Germinal center (tissue), 1 donor: ENCODE measurements around the gene RHOD.
A peak's percentile ranks its signal among the peaks of the same experiment; 100 is the strongest.

ENCODE experiments used
- DNase-seq: peaks from one replicate; pipeline ENCODE4 v3.0.0; 2012; ENCODE audit warnings: mixed read lengths, low spot score

Gene RHOD, protein sequence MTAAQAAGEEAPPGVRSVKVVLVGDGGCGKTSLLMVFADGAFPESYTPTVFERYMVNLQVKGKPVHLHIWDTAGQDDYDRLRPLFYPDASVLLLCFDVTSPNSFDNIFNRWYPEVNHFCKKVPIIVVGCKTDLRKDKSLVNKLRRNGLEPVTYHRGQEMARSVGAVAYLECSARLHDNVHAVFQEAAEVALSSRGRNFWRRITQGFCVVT

GRCh38 chr11:67056267-67057204 lies at the start of gene RHOD:
TSS of gene RHOD (plus strand) at chr11:67056847. CDS start at chr11:67056903, 56 bp downstream.
- DNase-seq: peak; percentile 62

- no peak for DNase-seq
Measured at GRCh38 chr11:67007126-67007525, 49.5 kb upstream of the RHOD start.

GRCh38 chr11:67010296-67010905 lies 46.2 kb upstream of the RHOD start:
- no peak for DNase-seq

- DNase-seq: no peak
Measured at GRCh38 chr11:67013511-67014045, 43.1 kb upstream of the RHOD start.

DNA sequence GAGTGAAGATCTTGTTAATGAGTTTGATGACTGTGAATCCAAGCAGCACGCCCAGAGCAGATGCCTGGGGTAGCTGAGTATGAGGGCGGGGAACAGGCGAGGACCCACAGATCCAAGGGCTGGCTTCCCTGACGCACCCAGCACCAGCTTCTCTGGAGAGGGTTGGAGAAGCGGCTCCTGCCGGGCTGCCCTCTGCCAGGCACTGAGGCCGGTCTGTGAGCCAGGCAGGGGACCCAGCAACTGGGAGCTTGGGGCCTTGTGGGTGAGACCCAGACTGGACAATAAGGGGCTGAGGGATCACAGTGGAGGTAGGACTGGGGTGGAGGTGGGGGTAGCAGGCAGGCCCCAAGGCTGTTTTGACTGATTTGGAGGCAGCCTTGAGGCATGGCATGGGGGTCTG lies 42.3 kb upstream of the RHOD start:
- DNase-seq: no peak

- DNase-seq: no peak
Measured at GRCh38 chr11:67015048-67015447, 41.6 kb upstream of the RHOD start.

DNA sequence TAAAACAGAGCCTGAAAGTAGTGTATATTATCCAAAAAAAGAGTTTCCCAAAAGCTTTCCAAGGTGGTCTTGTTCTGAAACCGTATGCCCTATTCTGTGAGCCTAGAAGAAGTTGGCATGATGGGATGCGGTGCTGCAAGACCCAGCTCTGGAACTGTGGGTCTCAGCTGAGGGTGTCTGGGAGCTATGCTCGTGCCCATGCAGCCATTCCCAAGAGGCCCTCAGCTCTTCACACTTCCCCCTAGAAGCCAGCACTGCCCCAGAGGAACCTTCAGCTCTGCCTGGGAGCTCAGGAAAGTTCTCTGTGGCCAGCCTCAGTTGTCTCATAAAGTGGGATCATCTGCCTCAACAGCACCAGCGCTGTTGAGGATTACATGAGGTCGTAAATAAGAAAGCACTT lies 40.1 kb upstream of the RHOD start:
- DNase-seq: no peak

DNA sequence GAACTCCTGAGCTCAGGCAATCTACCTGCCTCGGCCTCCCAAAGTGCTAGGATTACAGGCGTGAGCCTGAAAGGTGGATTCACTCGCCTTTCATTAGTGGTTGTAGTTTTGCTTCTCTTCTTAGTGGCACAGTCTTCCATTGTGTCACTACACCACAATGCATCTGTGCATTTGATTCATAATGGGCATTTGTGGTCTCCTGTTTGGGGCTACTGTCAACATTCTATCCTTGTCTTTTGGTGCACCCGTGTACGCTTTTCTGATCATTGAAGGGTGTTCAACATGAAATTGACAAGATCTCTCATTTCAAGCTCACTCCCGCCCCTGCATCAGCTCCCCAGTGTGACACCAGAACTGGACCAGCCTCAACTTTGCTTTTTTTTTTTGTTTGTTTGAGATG lies 35.7 kb upstream of the RHOD start:
- DNase-seq: no peak

GRCh38 chr11:67022341-67022933 lies 34.2 kb upstream of the RHOD start:
- DNase-seq: no peak

DNA sequence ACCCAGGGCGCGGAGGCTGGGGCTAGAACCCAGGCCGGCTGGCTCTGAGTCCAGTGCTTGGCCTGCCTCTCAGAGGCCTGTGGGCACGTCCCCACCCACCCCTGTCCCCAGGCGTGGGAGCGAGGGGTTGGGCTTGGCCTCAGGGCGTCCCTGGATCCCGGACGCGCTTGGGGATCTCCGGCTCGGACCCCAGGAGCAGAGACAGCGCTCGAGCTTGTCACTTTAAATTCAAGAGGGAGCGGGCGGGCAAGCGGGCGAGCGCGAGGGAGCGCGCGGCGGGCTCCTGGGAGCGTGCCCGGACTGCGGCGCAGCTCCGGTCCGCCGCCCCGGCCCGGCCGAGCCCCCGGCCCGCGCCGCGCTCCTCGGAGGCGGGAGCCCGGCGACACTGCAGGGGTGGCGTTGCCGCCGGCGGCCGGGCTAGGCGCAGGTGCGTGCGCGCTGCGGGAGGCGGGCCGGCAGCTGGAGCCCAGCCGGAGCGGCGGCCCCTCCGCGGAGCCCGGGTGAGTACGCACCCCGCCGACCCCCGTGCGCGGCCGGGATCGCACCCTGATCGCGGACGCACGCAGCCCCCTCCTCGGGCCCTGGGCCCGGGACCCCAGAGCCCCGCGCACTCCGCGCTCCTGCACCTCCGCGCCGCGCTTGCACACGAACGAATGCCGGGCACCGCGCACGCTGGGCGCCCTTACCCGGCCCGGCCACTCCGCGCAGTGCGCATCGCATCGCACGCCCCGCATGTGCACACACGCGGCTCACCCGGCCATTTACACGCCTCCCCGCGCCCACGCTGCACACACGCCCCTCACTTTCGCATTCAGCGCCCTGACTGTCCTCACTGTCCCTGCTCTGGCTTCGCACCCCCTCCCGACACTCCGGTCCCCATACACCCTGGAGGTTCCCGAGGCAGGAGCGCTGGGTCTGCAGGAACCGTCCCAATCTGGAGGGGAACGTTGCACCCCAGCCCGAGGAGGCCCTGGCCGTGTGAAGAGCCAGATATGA lies 33.4 kb upstream of the RHOD start, which contains the start of gene SYT12:
TSS of gene SYT12 (plus strand) at position 174 of the 996 bp plus-strand sequence. CDS start 7,011 bp downstream, outside the sequence.
- DNase-seq: no peak

- DNase-seq: no peak
Measured at GRCh38 chr11:67023957-67024353, 32.7 kb upstream of the RHOD start.

DNA sequence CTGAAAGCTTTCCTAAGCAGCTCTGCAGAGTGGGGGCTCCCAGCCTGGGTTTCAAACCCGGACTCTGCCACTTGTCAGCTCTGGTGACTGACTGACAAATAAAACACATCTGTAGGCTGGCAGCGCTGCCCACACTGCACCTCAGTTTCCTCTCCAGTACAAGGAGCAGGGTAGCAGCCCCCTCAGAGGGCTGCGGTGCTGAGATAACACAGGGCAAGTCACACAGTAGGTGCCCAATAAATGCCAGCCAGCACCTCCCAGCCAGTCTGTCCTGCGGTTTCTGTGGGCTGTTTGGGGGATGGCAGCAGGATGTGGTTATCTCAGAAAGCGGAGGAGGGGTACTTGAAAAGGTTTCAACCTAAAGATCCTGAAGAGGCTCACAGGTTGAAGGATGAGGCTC lies 32.2 kb upstream of the RHOD start:
- no peak for DNase-seq

- DNase-seq: no peak
Measured at GRCh38 chr11:67024966-67025365, 31.7 kb upstream of the RHOD start.

DNA sequence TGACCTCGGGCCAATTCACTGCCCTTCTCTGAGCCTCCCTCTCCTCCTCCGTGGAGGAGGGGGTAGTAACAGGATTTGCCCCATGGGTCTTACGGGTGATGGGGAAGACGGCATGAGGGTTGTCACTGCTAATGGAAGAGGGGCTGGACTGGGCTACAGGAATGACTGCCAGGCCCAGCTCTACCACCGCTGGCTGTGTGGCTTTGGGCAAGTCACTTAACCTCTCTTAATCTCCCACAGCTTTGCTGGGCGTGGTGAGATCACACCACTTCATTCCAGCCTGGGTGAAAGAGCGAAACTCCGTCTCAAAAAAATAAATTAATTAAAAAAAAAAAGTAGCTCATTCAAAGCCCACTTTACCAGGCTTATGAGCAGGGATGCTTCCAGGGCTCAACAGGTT lies 30.9 kb upstream of the RHOD start:
- no peak for DNase-seq

DNA sequence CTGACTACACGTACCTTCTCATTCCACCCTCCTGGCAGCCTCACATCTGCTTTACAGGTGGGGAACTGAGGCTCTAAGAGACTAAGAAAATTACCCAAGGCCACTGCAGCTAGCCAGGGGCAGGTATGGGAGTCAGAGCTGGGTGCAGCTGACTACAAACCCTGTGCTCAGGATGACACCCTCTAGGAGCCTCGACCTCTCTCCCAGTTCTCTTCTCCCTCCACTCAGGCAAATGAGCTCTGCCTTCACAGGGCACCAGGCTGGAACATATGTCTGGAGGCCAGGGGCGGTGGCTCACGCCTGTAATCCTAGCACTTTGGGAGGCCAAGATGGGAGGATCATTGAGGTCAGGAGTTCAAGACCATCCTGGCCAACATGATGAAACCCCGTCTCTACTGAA lies 29.7 kb upstream of the RHOD start:
- DNase-seq: no peak

DNA sequence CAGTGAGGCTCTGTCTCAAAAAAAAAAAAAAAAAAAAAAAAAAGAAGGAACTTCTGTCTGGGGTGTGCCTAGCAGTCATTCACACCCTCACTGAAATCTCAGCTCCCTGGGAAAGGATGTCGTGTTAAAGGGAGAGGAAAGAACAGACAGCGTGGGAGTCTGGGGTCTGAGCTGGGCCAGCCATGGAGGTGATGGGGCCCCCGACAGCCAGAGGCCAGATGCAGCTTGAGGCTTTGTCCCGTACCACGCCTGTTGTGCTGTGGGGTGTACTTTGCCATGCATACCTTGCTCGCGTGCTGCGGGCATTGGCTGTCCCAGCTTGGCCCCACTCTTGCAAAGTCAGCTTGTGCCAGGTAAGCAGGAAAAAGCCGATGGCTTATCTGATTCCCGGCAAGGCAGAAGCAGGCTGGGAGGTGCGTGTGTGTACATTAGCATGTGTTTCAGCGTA lies 29.1 kb upstream of the RHOD start:
- no peak for DNase-seq

- DNase-seq: peak; percentile 70
Measured at GRCh38 chr11:67027943-67028542, 28.6 kb upstream of the RHOD start.

- DNase-seq: no peak
Measured at GRCh38 chr11:67029146-67029545, 27.5 kb upstream of the RHOD start.

DNA sequence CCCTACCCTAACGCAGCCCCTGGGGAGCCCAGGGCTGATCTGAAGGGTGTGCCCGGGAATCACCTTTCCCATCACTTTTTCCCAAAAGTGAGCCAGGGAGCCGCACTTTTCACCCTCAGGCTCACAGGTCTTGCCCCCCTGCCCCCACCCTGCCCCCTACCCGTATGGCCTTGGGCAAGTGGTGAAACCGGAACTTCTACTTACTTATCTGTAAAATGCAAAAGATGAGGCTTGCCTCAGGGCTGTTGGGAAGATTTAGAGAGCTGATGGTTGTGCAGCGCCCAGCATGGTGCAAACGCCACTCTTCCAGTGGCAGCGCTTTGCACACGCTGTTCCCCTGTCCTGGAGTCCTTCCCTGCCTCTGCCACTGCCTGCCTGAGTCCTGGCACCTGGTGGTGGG lies 25.7 kb upstream of the RHOD start:
- no peak for DNase-seq

DNA sequence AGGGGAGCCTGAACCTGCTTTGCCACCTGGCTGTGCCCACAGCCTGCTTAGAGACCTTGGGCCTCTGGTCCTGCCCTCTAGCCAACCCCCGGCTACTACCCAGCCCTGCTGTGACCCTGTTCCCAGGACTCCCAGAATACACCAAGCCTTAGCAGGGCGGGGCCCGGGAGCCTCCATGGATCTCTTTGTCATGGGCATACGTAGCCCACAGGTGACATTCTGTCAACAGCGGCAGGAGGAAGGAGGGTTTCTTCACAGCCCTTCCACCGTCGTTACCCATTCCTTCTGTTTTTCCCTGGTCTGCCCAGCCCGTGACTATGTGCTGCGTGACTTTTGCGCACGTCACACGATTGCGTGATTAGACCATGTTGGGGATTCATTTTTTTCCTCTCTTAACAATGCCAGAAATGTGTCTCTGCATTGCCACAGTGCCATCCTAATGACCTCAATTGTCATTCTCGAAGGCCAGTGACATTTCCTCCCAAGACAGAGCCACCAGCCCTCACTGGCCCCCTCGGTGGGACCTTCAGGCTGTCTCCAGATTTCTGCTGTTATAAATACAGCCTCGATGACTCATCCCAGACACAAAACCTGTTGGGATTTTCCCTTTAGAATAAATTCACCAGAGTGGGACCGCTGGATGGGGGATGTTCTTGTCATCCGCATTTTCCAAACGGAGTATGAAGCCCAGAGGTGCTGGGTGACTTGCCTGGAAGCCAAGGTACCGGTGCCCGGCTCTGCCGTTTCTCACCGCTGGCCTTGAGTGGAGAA lies 24.7 kb upstream of the RHOD start:
- no peak for DNase-seq
